ENCODE measurements around the gene ALOX5.
"Not testable (repeated sequence)": the region's sequence is repeated elsewhere in the genome, so short reads cannot be mapped to it uniquely, and the experiment has no call there.

Gene ALOX5

GRCh38 chr10:45377858-45378257, 3.8 kb downstream of the ALOX5 start:
- H2AFZ ChIP-seq (ENCODE audit: low read depth, low read length): no peak overlapping the region
- H3K4me3 ChIP-seq (ENCODE audit: low read length): no peak overlapping the region
- peaks cover 5% of the 10 kb centered on the region for H3K4me1 ChIP-seq (ENCODE audit: insufficient read depth, low read length)
- H3K27me3 ChIP-seq (ENCODE audit: insufficient read depth, low read length): peaks cover 55% of the 10 kb centered on the region
- H3K9me3 ChIP-seq (ENCODE audit: low read length): peaks cover 2% of the 10 kb centered on the region
- H3K36me3 ChIP-seq (ENCODE audit: insufficient read depth, low read length): no peaks in the 10 kb centered on the region

GRCh38 chr10:45378914-45379726, 5.1 kb downstream of the ALOX5 start:
- Histone ChIP-seq H3K4me3 (ENCODE audit: low read length) (no peak overlapping the region), H2AFZ (ENCODE audit: low read depth, low read length) (no peak overlapping the region), H3K9me3 (ENCODE audit: low read length) (peaks cover 2% of the 10 kb centered on the region), H3K27me3 (ENCODE audit: insufficient read depth, low read length) (peaks cover 43% of the 10 kb centered on the region), H3K36me3 (ENCODE audit: insufficient read depth, low read length) (no peaks in the 10 kb centered on the region), H3K4me1 (ENCODE audit: insufficient read depth, low read length) (no peaks in the 10 kb centered on the region)

- Histone ChIP-seq H3K27me3 (ENCODE audit: insufficient read depth, low read length) (peaks cover 34% of the 10 kb centered on the region), H2AFZ (ENCODE audit: low read depth, low read length) (no peak overlapping the region), H3K4me1 (ENCODE audit: insufficient read depth, low read length) (no peaks in the 10 kb centered on the region), H3K9me3 (ENCODE audit: low read length) (peaks cover 2% of the 10 kb centered on the region), H3K36me3 (ENCODE audit: insufficient read depth, low read length) (no peaks in the 10 kb centered on the region), H3K4me3 (ENCODE audit: low read length) (no peak overlapping the region)
Measured at GRCh38 chr10:45379891-45380540, 6.0 kb downstream of the ALOX5 start.

GRCh38 chr10:45380903-45381620, 7.0 kb downstream of the ALOX5 start:
- no peaks in the 10 kb centered on the region for H3K36me3 ChIP-seq (ENCODE audit: insufficient read depth, low read length)
- peaks cover 24% of the 10 kb centered on the region for H3K27me3 ChIP-seq (ENCODE audit: insufficient read depth, low read length)
- no peaks in the 10 kb centered on the region for H3K9me3 ChIP-seq (ENCODE audit: low read length)
- H3K4me3 ChIP-seq (ENCODE audit: low read length): no peak overlapping the region
- no peaks in the 10 kb centered on the region for H3K4me1 ChIP-seq (ENCODE audit: insufficient read depth, low read length)
- H2AFZ ChIP-seq (ENCODE audit: low read depth, low read length): no peak overlapping the region

- Histone ChIP-seq H3K9me3 (ENCODE audit: low read length) (no peaks in the 10 kb centered on the region), H3K27me3 (ENCODE audit: insufficient read depth, low read length) (peaks cover 12% of the 10 kb centered on the region), H2AFZ (ENCODE audit: low read depth, low read length) (no peak overlapping the region), H3K4me3 (ENCODE audit: low read length) (no peak overlapping the region), H3K36me3 (ENCODE audit: insufficient read depth, low read length) (no peaks in the 10 kb centered on the region), H3K4me1 (ENCODE audit: insufficient read depth, low read length) (no peaks in the 10 kb centered on the region)
Measured at GRCh38 chr10:45382591-45382990, 8.6 kb downstream of the ALOX5 start.

GRCh38 chr10:45383682-45384330, 9.8 kb downstream of the ALOX5 start:
- H3K9me3 ChIP-seq (ENCODE audit: low read length): no peaks in the 10 kb centered on the region
- H3K27me3 ChIP-seq (ENCODE audit: insufficient read depth, low read length): peaks cover 3% of the 10 kb centered on the region
- H3K4me1 ChIP-seq (ENCODE audit: insufficient read depth, low read length): no peaks in the 10 kb centered on the region
- no peak overlapping the region for H2AFZ ChIP-seq (ENCODE audit: low read depth, low read length)
- no peaks in the 10 kb centered on the region for H3K36me3 ChIP-seq (ENCODE audit: insufficient read depth, low read length)
- no peak overlapping the region for H3K4me3 ChIP-seq (ENCODE audit: low read length)

GRCh38 chr10:45386657-45387056, 12.6 kb downstream of the ALOX5 start:
- Histone ChIP-seq H3K4me1 (ENCODE audit: insufficient read depth, low read length) (no peaks in the 10 kb centered on the region), H3K27me3 (ENCODE audit: insufficient read depth, low read length) (peaks cover 3% of the 10 kb centered on the region), H2AFZ (ENCODE audit: low read depth, low read length) (no peak overlapping the region), H3K4me3 (ENCODE audit: low read length) (no peak overlapping the region), H3K36me3 (ENCODE audit: insufficient read depth, low read length) (no peaks in the 10 kb centered on the region), H3K9me3 (ENCODE audit: low read length) (no peaks in the 10 kb centered on the region)

GRCh38 chr10:45387096-45387893, 13.3 kb downstream of the ALOX5 start:
- Histone ChIP-seq H3K4me3 (ENCODE audit: low read length) (no peak overlapping the region), H2AFZ (ENCODE audit: low read depth, low read length) (no peak overlapping the region), H3K9me3 (ENCODE audit: low read length) (no peaks in the 10 kb centered on the region), H3K4me1 (ENCODE audit: insufficient read depth, low read length) (no peaks in the 10 kb centered on the region), H3K36me3 (ENCODE audit: insufficient read depth, low read length) (no peaks in the 10 kb centered on the region), H3K27me3 (ENCODE audit: insufficient read depth, low read length) (no peaks in the 10 kb centered on the region)

GRCh38 chr10:45389671-45390070, 15.7 kb downstream of the ALOX5 start:
- H3K36me3 ChIP-seq (ENCODE audit: insufficient read depth, low read length); H3K4me1 ChIP-seq (ENCODE audit: insufficient read depth, low read length); H3K9me3 ChIP-seq (ENCODE audit: low read length); H3K27me3 ChIP-seq (ENCODE audit: insufficient read depth, low read length); H3K4me3 ChIP-seq (ENCODE audit: low read length); H2AFZ ChIP-seq (ENCODE audit: low read depth, low read length): not testable (repeated sequence)

GRCh38 chr10:45391636-45392035, 17.6 kb downstream of the ALOX5 start:
- not testable (repeated sequence) for H3K9me3 ChIP-seq (ENCODE audit: low read length); H3K4me3 ChIP-seq (ENCODE audit: low read length); H2AFZ ChIP-seq (ENCODE audit: low read depth, low read length); H3K4me1 ChIP-seq (ENCODE audit: insufficient read depth, low read length); H3K27me3 ChIP-seq (ENCODE audit: insufficient read depth, low read length); H3K36me3 ChIP-seq (ENCODE audit: insufficient read depth, low read length)

- H3K4me1 ChIP-seq (ENCODE audit: insufficient read depth, low read length): no peaks in the 10 kb centered on the region
- no peak overlapping the region for H3K4me3 ChIP-seq (ENCODE audit: low read length)
- no peaks in the 10 kb centered on the region for H3K27me3 ChIP-seq (ENCODE audit: insufficient read depth, low read length)
- no peak overlapping the region for H2AFZ ChIP-seq (ENCODE audit: low read depth, low read length)
- H3K9me3 ChIP-seq (ENCODE audit: low read length): no peaks in the 10 kb centered on the region
- H3K36me3 ChIP-seq (ENCODE audit: insufficient read depth, low read length): no peaks in the 10 kb centered on the region
Measured at GRCh38 chr10:45395554-45395953, 21.5 kb downstream of the ALOX5 start.

- Histone ChIP-seq H3K36me3 (ENCODE audit: insufficient read depth, low read length) (no peaks in the 10 kb centered on the region), H3K27me3 (ENCODE audit: insufficient read depth, low read length) (no peaks in the 10 kb centered on the region), H2AFZ (ENCODE audit: low read depth, low read length) (no peak overlapping the region), H3K9me3 (ENCODE audit: low read length) (no peaks in the 10 kb centered on the region), H3K4me3 (ENCODE audit: low read length) (no peak overlapping the region), H3K4me1 (ENCODE audit: insufficient read depth, low read length) (no peaks in the 10 kb centered on the region)
Measured at GRCh38 chr10:45398595-45398994, 24.6 kb downstream of the ALOX5 start.
